ENCODE data around the gene NPAT.
A peak's percentile ranks its signal among the peaks of the same experiment; 100 is the strongest.

Gene NPAT

DNA sequence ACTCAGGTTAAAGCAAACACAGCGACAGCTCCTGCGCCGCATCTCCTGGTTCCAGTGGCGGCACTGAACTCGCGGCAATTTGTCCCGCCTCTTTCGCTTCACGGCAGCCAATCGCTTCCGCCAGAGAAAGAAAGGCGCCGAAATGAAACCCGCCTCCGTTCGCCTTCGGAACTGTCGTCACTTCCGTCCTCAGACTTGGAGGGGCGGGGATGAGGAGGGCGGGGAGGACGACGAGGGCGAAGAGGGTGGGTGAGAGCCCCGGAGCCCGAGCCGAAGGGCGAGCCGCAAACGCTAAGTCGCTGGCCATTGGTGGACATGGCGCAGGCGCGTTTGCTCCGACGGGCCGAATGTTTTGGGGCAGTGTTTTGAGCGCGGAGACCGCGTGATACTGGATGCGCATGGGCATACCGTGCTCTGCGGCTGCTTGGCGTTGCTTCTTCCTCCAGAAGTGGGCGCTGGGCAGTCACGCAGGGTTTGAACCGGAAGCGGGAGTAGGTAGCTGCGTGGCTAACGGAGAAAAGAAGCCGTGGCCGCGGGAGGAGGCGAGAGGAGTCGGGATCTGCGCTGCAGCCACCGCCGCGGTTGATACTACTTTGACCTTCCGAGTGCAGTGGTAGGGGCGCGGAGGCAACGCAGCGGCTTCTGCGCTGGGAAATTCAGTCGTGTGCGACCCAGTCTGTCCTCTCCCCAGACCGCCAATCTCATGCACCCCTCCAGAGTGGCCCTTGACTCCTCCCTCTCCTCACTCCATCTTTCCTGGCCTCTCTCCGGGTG is at the start of gene NPAT, which contains the start of gene ATM:
NPAT (minus strand) TSS at position 65 of the 774 bp plus-strand sequence. CDS start 102 bp downstream, outside the sequence.
ATM (plus strand) TSS at position 494 of the 774 bp plus-strand sequence. CDS start 4,558 bp downstream, outside the sequence.
- DNase-seq (ENCODE audit: low read depth), result peak; percentile 95

- DNase-seq (ENCODE audit: low read depth), result no peak
These were observed 47.1 kb upstream of the NPAT start for GRCh38 chr11:108269583-108269982.

GRCh38 chr11:108253176-108253575 is 30.7 kb upstream of the NPAT start:
- DNase-seq (ENCODE audit: low read depth), result peak; percentile 35

DNA sequence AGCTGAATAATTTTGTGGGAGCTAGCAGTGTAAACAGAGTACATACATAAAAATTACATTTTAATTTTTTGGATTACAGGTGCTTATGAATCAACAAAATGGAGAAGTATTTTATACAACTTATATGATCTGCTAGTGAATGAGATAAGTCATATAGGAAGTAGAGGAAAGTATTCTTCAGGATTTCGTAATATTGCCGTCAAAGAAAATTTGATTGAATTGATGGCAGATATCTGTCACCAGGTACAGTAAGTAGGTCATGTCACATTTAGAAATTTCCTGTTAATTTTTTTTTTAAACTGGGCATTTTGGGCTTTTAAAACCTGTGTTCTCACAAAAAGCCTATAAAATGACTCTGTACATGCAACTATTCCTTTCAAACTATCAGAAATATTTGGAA is 24.4 kb upstream of the NPAT start:
- no peak for DNase-seq (ENCODE audit: low read depth)

GRCh38 chr11:108246308-108246707 is 23.9 kb upstream of the NPAT start:
- no peak for DNase-seq (ENCODE audit: low read depth)

DNA sequence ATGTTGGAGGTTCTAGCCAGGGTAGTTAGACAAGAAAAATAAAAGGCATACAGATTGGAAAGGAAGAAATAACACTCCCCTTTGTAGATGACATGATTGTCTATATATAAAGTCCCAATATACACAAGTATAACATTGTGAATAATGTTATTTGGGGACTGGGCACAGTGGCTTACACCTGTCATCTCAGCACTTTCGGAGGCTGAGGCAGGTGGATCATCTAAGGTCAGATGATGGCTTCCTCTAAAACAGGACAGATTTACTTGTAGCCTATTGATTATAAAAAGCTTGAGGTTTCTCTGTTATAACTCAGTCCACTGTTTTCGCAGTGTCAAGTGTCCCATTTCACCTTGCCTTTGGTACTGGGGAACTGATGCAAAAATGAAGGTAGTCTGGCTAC is 20.0 kb upstream of the NPAT start:
- no peak for DNase-seq (ENCODE audit: low read depth)

DNA sequence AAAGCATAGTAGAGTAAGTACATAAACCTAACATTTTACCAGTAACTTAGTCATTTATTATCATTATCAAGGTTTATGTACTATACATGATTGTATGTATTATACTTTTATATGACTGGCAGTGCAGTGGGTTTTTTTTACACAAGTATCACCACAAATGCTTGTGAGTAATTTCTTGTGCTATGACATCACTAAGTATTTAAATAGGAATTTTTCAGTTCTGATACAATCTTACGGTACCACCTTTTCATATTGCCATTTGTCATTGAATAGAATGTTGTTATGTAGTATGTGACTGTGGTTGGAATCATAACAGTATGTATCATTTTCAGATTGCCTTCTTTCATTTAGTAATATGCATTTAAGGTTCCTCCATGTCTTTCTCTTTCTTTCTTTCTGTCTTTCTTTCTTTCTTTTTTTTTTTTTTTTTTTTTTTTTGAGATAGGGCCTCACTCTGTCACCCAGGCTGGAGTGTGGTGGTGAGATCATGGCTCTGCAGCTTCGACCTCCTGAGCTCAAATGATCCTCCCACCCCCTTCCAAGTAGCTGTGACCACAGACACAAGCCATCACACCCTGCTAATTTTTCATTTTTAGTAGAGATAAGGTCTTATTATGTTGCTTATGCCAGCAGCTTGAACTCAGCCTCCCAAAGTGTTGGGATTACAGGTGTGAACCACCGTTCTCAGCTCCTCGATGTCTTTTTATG is 19.0 kb upstream of the NPAT start:
- DNase-seq (ENCODE audit: low read depth), result no peak

DNA sequence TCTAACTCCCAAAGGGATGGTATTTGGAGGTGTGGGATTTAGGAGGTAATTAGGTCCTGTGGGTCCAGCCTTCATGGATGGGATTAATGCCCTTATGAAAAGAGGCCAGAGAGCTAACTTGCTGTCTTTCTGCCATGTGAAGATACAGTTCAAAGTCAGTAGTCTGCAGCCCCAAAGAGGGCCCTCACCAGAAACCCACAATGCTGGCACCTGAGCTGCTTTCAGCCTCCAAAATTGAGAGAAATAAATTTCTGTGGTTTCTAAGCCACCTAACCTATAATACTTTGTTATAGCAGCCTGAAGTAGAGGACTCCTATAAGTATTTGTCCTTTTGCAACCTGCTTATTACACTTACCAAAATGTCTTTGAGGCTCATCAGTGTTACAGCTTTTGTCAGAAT is 16.6 kb upstream of the NPAT start:
- no peak for DNase-seq (ENCODE audit: low read depth)

- no peak for DNase-seq (ENCODE audit: low read depth)
These were observed 14.6 kb upstream of the NPAT start for GRCh38 chr11:108237058-108237481.

DNA sequence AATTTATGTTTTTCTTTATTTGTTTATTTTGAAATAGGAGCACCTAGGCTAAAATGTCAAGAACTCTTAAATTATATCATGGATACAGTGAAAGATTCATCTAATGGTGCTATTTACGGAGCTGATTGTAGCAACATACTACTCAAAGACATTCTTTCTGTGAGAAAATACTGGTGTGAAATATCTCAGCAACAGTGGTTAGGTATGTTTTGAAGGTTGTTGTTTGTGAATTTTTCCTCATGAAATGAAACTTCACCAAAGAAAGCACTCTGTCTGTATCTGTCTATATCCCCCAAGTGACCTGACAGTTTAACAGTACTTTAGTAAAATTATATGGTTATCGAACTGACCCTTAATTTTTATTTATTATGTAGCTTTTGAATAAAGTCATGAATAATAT is 13.2 kb upstream of the NPAT start:
- no peak for DNase-seq (ENCODE audit: low read depth)

DNA sequence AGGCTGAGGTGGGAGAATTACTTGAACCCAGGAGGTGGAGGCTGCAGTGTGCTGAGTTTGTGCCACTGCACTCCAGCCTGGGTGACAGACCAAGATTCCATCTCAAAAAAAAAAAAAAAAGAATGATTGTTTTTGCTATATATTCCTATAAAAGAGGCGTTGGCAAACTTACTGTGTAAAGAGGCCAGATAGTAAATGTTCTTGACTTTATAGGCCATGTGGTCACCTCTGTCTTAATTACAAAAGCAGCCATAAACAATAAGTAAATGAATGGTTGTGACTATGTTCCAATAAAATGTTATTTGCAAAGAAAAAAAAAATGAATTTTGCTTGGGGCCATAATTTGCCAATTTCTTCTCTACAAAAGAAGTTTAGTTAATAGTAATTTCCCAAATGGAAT is 12.8 kb upstream of the NPAT start:
- no peak for DNase-seq (ENCODE audit: low read depth)

DNA sequence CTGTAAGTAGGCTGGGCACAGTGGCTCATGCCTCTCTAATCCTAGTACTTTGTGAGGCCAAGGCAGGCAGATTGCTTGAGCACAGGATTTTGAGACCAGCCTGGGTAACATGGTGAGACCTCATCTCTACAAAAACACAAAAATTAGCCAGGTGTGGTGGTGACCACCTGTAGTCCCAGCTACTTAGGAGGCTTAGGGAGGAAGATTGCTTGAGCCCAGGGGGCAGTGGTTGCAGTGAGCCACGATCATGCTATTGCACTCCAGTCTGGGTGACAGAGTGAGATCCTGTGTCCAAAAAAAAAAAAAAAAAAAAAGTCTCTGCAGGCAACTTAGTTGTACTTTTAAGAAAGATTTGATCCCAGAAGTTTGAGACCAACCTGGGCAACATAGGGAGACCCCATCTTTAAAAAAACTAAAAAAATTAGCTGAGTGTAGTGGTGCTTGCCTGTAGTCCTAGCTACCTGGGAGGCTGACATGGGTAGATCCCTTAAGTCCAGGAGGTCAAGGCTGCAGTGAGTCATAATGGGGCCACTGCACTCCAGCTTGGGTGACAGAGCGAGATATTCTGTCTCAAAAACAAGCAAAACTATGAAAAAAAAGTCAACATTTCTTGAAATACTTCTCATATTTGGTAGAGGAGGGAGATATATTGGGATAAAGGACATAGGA is 11.0 kb upstream of the NPAT start:
- no peak for DNase-seq (ENCODE audit: low read depth)

DNA sequence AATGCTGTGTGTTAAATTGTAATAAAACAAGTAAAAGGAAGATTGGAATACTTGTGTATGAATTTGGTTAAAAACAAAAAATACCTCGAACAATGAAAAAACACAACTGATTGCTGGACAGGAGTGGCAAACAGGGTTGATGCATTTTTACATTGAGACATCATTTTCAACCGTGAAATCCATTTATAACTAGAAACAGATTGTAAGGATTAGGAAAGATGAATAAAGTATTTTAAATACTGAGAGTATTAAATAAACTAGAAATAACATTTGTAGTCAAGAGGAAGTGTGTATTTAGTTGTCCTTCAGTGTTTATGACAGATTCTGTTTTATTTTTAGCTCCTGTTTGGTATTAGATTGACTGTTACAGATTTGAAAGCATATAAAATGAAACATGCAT is 5.8 kb upstream of the NPAT start:
- DNase-seq (ENCODE audit: low read depth), result no peak

DNA sequence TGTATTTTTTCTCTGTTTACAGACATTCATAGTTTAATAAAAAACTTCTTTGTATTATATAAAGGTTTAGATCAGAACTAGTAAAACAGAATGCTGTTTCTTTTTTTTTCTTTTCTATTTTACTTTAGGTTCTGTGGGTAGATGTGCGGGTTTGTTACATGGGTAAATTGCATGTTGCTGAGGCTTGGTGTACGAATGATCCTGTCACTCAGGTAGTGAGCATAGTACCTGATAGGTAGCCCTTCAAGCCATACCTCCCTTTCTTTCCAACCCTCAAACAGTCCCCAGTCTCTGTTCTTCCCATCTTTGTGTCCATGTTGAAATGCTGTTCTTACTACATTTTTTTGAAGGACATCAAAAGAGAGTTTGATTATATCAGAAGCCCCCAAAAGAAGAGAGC is 3.6 kb upstream of the NPAT start:
- DNase-seq (ENCODE audit: low read depth), result no peak

DNA sequence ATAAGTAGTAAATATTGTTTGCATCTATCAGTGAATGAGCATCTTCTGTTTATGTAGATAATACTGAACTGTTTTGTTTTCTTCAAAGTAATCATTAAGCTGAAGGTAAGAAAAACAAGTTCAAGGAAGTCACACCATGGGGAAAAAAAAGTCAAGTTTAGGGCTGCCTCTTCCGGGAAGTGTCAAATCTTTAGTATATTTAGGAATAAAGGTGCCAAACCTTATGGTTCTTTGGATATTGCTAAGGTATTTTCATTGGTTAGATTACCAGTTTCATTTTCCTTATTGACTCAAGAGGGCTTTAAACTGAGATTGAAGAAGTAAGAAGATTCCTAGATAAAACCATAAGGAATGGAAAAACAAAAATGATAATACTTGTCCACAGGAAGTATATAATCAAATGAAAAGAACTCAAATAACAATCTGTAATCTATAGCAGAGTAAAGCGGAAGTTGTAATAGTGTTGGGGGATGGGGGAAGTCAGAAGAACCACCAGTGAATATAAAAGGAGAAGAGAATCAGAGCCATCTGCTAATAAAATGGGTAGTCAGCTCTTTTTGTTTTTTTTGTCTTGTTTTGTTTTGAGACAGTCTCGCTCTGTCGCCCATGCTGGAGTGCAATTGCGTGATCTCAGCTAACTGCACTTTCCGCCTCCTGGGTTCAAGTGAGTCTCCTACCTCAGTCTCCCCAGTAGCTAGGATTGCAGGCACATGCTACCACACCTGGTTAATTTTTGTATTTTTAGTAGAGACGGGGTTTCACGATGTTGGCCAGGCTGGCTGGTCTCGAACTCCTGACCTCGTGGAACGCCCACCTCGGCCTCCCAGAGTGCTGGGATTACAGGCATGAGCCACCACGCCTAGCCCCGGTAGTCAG is 2.7 kb upstream of the NPAT start:
- DNase-seq (ENCODE audit: low read depth), result no peak

DNA sequence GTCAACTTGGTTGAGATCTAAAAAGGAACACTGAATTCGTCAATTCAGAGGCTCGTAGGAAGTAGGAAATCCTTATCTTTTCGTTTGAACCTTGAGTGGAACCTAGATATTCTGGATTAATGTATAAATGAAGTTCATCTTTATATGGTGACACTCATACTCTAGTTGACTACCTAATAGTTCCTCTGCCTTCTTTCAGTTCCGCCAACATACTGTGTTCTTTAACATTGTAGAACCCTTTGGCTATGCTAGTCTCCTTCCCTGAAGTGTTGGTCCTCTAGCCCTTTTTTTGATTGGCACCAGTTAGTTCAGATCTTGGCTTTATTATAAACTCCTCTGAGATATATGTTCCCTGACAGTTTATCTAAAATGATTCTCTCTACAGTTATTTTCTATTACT is 1.9 kb upstream of the NPAT start:
- DNase-seq (ENCODE audit: low read depth), result no peak

- DNase-seq (ENCODE audit: low read depth), result peak; percentile 9
These were observed 1.1 kb upstream of the NPAT start for GRCh38 chr11:108223348-108224149.

- no peak for DNase-seq (ENCODE audit: low read depth)
These were observed 396 bp downstream of the NPAT start for GRCh38 chr11:108221911-108222573.

DNA sequence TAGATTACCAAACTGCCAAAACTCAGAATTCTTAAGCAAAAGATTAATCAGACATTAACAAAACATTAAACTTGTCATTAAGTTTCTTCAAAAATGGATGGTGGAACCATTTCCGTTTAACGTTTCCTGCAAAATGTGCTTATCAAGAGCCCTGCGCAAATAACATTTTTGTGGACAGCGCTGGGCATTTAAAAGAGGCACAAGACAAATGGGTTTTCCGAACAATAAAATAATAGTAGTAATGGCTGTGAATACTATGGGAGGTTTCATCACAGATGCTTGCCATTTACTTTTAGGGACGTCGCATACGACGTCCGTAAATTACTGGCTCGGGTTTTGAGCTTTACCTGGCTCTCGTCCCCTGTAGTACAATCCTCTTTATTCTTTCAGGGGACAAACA is 1.1 kb downstream of the NPAT start:
- DNase-seq (ENCODE audit: low read depth), result no peak

GRCh38 chr11:108220721-108221336 is 1.6 kb downstream of the NPAT start:
- no peak for DNase-seq (ENCODE audit: low read depth)

All from HS-5 (cell line).